Endothelial cell (in vitro differentiated cells): Measurements from ENCODE around the gene ATRNL1. TPM values are rescaled to one million over a fixed set of nuclear protein-coding genes. Genes with fewer than 3 reads are reported as not detected.

Experiments
- DNase-seq: peaks from one replicate; pipeline ENCODE4 v3.0.0; 2021; ENCODE audit warnings: low spot score
- H3K27ac Mint-ChIP-seq: one replicate; pipeline ENCODE4 v1.8.0; 2021; ENCODE audit warnings: mixed read lengths, inconsistent platforms; ENCODE audit not compliant: unreplicated experiment
- H3K27me3 Mint-ChIP-seq: one replicate; pipeline ENCODE4 v1.8.0; 2021; ENCODE audit warnings: mild to moderate bottlenecking, moderate library complexity, mixed read lengths, inconsistent platforms; ENCODE audit not compliant: unreplicated experiment
- H3K36me3 Mint-ChIP-seq: one replicate; pipeline ENCODE4 v1.8.0; 2021; ENCODE audit warnings: mild to moderate bottlenecking, low read depth, mixed read lengths, inconsistent platforms; ENCODE audit not compliant: unreplicated experiment
- H3K4me1 Mint-ChIP-seq: one replicate; pipeline ENCODE4 v1.8.0; 2021; ENCODE audit warnings: mild to moderate bottlenecking, mixed read lengths, inconsistent platforms; ENCODE audit not compliant: unreplicated experiment
- H3K4me3 Mint-ChIP-seq: one replicate; pipeline ENCODE4 v1.8.0; 2021; ENCODE audit warnings: mild to moderate bottlenecking, mixed read lengths, inconsistent platforms; ENCODE audit not compliant: unreplicated experiment
- H3K9me3 Mint-ChIP-seq: one replicate; pipeline ENCODE4 v1.8.0; 2021; ENCODE audit warnings: mixed read lengths, inconsistent platforms; ENCODE audit not compliant: unreplicated experiment
- CTCF ChIP-seq: fragments of 200-600 bp; sonication (generic); IDR thresholded peaks from one replicate; pipeline ENCODE4 v1.5.0; 2021; ENCODE audit warnings: antibody characterized with exemption; ENCODE audit not compliant: unreplicated experiment
- total RNA-seq: library from RNA; stranded (reverse); fragmentation: NEBNext Ultra II Directional; extraction: Animal tissue kit (Norgen Biotek cat#: 25700); gene quantifications from one replicate; pipeline ENCODE4 v1.2.1, GENCODE V29; 2021; ENCODE audit not compliant: unreplicated experiment

ATRNL1 gene
- total RNA-seq, 1 donor from 2014 or later = 32.5 TPM

DNA sequence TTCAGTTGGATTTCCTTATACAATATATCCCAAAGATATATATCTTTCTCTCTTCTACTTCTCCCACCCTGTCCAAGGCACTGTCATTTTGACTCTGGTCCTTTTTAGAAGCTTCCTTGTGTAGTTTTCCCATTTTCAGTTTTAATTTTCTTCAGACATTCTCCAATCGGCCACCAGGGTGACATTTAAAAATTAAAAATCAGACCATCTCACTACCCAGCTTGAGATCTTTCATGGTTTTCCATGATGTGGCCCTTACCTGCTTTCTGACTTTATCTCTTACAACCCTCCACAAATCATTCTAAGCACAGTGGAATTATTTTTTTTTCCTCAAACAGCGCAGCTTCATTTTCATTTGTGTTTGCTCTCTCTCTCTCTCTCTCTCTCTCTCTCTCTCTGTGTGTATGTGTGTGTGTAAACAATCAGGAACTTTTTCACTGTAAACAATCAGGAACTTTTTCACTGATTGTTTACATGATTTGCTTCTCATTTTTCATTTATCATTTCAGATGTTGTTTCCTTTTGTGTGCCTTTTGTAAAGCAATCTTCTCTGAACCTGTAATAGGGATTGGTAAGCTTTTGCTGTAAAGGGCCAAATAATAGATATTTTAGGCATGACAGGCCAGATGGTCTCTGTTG lies 348.9 kb downstream of the ATRNL1 start:
- DNase-seq = no peak
- no peak overlapping the region for H3K27ac Mint-ChIP-seq

GRCh38 chr10:115456812-115457211 lies 363.6 kb downstream of the ATRNL1 start:
- H3K4me1 Mint-ChIP-seq = peaks cover 7% of the 10 kb centered on the region
- TF ChIP-seq CTCF = no peak
- H3K27ac Mint-ChIP-seq = no peak overlapping the region
- H3K36me3 Mint-ChIP-seq = peaks cover 4% of the 10 kb centered on the region
- no peak overlapping the region for H3K4me3 Mint-ChIP-seq
- no peaks in the 10 kb centered on the region for H3K9me3 Mint-ChIP-seq
- H3K27me3 Mint-ChIP-seq = peaks cover 4% of the 10 kb centered on the region
- DNase-seq = no peak

More for the DNA sequence above, 348.9 kb downstream of the ATRNL1 start:
- TF ChIP-seq CTCF = peak; percentile 81
- Mint-ChIP-seq H3K9me3 (no peaks in the 10 kb centered on the region), H3K4me3 (no peak overlapping the region), H3K27me3 (no peaks in the 10 kb centered on the region), H3K36me3 (no peaks in the 10 kb centered on the region), H3K4me1 (no peaks in the 10 kb centered on the region)

- no peak for DNase-seq
- TF ChIP-seq CTCF = no peak
- H3K4me3 Mint-ChIP-seq = no peak overlapping the region
- H3K4me1 Mint-ChIP-seq = no peaks in the 10 kb centered on the region
- H3K9me3 Mint-ChIP-seq = no peaks in the 10 kb centered on the region
- no peaks in the 10 kb centered on the region for H3K27me3 Mint-ChIP-seq
- no peaks in the 10 kb centered on the region for H3K36me3 Mint-ChIP-seq
- no peak overlapping the region for H3K27ac Mint-ChIP-seq
Observed at GRCh38 chr10:115483294-115483693, 390.1 kb downstream of the ATRNL1 start.

DNA sequence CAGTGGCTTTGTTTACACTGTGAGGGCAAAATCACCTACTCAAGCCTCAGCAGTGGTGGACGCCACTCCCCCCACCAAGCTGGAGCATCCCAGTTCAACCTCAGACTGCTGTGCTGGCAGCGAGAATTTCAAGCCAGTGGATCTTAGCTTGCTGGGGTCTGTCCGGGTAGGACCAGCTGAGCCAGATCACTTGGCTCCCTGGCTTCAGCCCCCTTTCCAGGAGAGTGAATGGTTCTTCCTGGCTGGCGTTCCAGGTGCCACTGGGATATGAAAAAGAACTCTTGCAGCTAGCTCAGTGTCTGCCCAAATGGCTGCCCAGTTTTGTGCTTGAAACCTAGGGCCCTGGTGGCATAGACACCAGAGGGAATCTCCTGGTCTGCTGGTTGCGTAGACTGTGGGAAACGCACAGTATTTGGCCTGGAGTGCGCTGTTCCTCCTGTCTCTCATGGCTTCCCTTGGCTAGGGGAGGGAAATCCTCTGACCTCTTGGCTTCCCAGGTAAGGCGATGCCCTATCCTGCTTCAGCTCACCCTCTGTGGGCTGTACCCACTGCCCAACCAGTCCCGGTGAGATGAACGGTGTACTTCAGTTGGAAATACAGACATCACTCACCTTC lies 398.5 kb downstream of the ATRNL1 start:
- TF ChIP-seq CTCF = no peak
- Mint-ChIP-seq H3K27ac (no peak overlapping the region), H3K9me3 (no peaks in the 10 kb centered on the region), H3K4me1 (no peaks in the 10 kb centered on the region), H3K36me3 (no peaks in the 10 kb centered on the region), H3K4me3 (no peak overlapping the region), H3K27me3 (no peaks in the 10 kb centered on the region)
- DNase-seq = no peak

DNA sequence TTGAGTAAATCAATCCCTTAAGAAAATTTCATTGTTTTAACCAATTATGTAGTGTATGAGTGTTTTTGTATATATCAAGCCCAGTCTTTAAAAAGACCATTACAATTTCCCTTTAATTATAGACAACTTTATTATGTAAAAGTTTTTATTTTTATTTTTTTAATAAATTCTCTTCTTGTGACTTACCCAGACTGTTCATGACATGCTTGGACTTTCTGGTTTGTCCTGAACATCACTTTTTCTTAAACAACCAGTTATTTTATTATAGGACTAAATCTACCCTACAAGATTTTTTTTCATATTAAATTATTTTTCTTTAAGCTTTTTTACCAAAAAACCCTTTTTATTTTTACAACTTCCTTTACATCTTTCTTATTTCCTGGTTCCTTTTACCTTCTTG lies 410.4 kb downstream of the ATRNL1 start:
- H3K4me1 Mint-ChIP-seq = no peaks in the 10 kb centered on the region
- H3K4me3 Mint-ChIP-seq = no peak overlapping the region
- no peak overlapping the region for H3K27ac Mint-ChIP-seq
- H3K36me3 Mint-ChIP-seq = no peaks in the 10 kb centered on the region
- no peaks in the 10 kb centered on the region for H3K27me3 Mint-ChIP-seq
- DNase-seq = no peak
- TF ChIP-seq CTCF = no peak
- no peaks in the 10 kb centered on the region for H3K9me3 Mint-ChIP-seq
